Activated CD4-positive, CD25-positive, alpha-beta regulatory T cell treated with anti-CD3 and anti-CD28 coated beads, Interleukin-2, amount 50 U/mL, for 16 hours (primary cell): ENCODE data around the gene TNPO3.
"Not testable (repeated sequence)": the region's sequence is repeated elsewhere in the genome, so short reads cannot be mapped to it uniquely, and the experiment has no call there.

Source experiments
- DNase-seq: peaks from one replicate; pipeline ENCODE4 v3.0.0-alpha.2; 2020; ENCODE audit warnings: low read depth, low spot score

Gene TNPO3

DNA sequence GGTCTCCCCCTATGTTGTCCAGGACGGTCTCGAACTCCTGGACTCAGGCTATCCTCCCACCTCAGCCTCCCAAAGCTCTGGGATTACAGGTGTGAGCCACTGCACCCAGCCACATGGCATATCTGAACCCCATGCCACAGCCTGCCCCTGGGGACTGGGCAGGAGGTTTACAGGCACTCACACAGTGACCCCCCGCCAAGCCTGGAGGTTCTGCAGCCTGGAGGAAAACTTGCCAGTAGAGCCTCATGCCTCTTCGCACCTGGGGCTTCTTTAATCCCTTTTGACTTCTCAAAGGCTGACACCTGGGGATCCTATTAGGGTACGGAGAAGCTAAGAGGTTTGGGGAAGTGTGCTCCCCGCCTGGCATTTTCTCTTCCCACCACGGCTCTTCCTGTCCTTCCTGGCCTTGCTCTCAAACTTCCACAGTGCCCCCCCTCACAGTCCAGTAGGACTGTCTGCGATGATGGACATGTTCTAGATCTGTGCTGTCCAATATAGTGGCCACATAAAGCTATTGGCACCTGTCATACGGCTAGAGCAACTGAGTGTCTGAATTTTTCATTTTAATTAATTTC is 133.0 kb downstream of the TNPO3 start:
- no peak for DNase-seq

DNA sequence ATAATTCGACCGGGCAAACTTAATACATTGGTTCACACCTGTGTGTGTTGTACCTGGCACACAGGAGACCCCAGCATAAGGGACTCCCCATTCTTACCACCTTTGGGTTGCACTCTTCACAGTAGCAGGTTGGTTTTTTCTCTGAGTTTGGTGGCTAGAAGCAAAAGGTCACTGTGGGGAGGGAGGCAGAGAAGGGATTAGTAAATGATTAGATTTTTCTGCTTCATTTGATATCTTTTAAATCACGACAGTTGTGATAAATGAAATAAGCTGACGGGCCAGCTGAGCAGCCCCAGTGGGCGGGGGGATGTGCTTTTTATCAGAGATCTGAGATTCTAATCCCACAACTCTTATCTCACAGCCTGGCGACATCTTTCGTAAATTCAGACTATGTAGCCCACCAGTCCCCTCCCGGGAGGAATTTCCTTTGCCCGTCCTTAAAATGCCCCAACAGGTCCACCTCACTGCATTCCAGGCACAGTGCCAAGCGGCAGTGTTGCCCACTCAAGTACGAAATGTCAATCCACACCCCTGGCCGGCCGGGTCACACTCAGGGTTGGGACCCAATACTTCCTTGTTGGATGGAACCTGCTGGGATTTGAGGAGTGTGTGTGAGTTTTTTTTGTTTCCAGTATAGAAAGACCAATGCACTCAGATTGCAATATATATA is 133.9 kb downstream of the TNPO3 start:
- no peak for DNase-seq

DNA sequence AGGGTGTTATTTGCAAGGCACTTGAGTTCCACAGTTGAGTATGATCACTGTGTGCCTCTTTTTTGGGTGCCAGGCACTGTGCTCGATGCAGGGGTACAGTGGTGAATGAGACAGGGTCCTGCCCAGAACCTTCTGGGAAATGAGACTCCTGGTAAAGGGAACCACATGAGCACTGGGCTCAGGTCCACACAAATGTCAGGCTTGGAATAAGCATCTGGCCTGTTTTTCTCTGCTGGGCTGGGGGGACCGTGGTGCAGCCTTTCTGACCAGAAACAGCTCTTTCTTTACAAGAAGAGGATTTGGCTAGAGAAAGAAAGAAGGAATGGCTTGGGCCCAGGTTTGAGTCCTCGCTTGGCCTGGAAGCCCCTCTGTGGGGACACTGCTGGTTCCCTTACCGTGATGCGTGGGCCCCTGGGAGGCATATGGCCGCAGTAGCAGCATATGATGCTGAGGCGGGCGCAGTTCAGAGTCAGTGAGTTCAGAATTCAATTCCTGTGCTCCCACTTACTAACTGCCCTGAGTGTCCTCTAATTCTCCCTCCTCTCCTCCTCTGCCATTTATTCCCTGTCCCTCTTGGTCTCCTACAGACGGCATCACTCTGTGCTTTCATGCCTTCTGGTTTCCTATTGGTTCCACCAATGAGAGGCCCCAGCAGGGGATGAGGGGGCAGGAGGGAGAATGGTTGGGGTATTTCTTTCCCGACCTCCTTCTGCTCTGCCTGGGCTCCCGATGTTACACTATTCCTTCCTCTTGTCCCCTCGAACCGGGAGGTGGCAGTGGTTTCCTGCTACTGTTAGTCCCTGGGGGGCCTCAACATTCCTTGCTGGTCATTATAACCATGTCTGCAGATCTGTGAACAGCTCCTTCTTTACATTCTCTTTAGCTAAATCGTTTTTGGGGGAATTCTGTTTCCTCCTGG is 134.8 kb downstream of the TNPO3 start:
- no peak for DNase-seq

DNA sequence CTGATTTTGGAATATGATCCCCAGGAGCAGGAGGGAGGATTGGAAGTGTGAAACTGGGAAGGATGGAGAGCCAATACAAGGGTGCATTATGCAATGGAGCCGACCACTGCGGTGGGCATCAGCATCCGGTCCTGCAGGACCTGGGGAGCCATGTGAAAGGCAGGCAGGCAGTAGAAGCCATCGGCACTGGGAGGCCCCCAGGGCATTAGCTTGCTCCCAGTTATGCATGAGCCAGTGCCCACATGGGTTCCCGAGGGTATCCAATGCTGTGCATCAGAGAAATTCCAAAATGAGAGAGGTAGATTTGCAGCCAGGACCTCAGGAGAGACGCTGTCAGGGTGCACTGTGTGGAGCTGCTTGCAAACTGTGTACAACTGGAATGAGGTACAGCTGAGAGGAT is 135.7 kb downstream of the TNPO3 start:
- DNase-seq = no peak

DNA sequence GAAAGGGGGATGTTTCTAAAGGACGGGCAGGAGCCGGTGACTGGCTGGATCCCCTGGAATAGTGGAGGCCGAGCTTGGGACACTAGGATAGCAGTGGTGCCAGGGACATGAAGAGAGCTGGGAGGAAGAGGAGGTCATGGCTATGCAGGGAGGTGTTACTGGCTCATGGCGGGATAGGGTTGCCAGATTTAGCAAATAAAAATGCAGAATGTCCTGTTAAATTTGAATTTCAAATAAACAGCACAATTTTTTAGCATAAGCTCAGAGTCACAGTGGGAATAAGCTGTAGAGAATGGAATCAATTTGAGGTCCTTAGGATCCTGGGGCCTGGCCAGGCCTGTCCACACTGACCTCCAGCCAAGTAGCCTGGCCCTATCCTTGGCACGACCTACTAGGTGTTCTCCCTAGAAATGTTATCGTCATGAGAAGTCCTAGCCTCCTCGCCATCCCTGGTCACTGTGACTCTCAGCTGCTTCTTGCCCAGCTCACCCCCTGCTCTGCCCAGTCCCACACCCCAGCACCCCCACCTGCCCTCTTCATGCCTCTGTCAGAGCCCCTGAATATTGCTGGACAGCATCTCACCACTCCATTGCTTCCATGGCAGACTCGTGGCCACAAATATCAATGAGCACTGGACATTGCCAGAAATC is 136.8 kb downstream of the TNPO3 start:
- no peak for DNase-seq

DNA sequence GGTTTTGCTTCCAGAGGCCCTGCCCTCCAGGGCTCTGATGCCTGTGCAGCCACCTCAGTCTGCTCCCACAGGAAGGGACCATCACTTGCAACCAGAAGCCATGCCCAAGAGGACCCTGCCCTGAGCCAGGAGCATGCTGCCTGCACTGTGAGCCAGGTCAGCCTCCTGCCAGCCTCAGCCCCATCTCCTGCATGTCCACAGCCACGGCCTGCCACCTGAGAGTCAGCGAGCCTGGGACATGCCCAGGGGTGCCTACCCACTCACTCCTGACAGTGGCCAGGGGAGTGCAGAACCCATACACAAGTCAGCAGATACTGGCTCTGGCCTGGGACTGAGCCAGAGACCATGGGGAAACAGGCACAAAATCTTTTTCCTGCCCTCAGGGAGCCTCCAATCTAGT is 137.8 kb downstream of the TNPO3 start:
- no peak for DNase-seq

DNA sequence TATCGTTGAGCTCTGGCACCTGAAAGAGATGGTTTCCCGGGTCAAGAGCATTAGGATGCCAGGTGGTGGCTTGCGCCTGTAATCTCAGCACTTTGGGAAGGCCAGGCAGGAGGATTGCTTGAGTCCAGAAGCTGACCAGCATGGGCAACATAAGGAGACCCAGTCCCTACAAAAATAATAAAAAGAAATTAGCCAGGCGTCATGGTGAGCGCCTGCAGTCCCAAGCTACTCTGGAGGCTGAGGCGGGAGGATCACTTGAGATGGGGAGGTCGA is 138.3 kb downstream of the TNPO3 start:
- no peak for DNase-seq

DNA sequence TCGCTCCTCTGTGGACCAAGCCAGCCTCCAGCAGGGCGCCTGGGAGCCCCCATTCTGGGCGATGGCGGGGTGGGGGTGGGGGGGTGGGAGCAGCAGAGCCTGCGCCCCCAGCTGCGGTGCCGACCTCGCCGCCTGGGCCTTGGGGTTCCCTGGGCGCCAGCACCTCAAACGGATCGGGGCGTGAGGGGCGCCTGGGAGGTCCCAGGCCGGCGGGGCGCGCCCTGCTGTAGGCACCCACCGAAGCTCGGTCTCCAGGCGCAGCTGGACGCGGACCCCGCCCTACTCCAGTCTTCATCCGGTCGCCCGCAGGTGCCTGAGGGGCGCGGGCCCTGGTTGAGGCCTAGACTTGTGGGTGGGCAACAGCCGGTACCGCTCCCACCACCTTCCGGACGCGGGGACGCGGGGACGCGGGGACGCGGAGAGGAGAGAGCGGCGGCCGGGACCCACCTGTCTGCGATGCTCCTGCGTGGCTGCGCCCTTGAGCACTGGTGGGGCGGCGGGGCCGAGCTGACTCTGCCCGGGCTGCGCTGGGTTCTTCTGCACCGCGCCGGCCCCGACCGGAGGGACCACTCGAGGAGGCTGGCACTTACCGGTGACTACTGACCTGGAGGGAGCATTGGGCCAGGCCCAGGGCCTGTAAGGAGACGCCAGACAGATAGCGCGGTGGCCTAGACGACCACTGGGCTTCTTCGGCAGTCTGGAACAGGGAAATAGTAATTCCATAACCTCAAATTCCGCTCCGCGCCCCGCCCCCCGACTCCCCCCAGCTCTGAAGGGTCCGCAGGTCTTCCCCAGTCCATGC is 138.9 kb downstream of the TNPO3 start:
- DNase-seq = no peak

DNA sequence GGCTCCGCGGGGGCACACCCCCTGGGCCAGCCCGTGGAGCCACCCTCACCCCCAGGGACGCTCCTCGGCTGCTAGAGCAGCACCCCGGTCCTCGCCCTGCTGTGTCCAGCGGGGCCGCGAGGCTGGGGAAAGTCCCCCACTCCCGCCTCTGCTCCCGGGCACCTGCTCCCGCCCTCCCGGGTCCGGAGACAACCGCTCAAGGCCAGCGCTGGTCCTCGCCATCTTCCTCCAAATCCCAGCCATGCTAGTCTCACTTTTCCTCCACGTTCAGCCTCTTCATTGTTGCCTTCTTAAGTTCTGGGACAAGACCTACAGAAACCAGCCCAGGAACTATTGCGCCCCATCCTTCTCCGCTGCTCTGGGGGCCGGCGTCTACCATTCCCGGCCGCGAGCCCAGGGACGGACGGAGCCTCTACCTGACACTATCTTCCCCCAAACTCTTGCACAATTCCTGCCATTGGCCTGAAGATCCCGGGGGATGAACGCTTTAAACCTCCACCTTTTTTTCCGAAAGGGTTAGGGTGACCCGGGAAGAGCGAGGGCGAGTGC is 139.6 kb downstream of the TNPO3 start:
- no peak for DNase-seq

DNA sequence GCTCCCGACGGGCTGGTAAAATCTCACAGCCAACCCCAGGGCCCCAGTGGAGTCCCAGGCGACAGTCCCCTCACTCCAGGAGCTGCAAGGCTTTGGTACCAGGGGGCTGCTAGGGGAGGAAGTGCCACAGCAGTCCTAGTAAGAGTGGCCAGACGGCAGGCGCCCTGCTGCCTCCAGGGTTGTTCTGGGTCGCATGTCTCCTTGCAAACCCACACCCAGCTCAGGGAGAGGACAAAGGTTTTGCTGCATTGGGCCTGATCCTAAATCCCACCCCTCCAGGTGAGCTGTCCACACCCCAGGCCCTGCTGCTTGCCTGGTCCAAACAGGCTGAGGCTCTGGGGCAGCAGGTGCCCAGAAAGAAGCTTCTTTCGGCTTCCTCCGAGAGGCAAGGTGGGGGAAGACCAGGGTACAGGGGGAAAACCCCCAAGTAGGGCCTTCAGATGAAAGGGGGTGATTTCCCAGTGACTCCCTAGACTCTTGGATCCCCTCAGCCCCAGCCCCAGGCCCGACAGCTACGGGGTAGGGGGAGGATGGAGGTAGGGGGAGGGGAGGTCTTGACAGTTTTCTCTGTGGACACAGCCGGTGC is 140.3 kb downstream of the TNPO3 start:
- DNase-seq = no peak

DNA sequence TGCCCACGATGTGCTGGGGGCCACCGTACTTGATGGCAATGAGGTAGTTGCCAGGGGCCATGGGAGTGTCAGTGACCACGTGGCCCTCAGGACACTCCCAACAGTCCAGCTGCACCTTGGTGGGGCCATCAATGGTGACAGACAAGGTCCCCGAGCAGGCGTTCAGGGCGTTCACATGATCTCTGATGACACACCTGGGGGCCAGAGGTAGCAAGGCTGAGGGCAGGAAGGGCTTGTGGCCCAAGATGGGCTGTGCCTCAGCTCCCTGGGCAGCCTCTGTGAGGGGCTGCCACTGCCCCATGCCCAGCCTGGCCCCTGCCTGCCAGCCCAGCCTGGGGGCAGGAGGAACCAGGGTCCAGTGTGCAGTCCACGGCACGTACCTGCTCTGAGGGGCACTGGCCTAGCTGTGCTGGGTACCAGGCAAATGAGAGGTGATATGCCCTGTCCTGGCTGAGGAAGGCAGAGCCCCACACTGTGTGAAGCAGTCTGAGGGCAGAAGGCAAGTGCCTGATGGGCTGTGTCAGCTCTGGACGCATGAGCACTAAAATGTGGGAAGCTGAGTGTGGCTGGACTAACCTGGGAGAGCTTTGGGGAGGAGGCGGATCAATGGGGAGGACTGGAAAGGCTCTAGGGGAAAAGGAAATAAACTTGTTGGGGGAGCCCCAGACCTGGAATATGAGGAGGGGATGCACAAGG is 140.9 kb downstream of the TNPO3 start:
- no peak for DNase-seq

DNA sequence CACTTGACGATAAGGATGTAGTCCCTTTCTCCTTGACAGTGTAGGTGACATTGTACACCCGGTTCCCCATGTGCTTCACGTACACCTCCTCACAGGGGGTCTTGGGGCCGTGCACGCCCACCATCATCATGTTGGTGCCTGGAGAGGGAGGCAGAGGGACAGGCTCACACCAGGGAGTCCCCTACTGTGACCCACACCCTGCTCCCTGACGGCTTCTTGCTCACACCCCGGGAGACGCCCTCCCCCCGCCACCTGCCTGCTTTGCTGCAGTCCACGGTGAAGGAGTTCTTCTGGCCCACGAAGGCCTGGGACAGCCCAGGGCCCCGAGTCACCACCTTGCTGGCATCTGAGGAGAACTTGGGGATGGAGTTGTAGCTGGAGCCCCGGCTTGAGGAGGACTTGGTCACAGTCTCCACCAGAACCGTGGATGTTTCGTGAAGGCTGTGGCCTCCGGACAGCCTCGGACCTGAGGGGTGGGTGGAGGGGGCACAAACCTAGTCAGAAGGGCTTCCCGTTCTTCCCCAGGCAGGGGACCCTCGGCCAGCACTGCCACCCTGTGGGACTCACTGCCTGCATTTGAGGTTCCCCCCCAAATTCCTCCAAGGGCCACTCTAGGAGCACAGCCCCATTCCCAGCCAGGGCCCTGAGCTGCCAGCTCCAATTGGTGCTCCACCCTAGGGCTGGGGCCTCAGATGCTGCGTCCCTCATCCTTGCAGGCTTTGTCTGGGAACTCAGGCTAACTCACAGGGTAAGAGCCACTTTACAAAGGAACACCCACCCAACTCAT is 142.0 kb downstream of the TNPO3 start:
- DNase-seq = not testable (repeated sequence)

DNA sequence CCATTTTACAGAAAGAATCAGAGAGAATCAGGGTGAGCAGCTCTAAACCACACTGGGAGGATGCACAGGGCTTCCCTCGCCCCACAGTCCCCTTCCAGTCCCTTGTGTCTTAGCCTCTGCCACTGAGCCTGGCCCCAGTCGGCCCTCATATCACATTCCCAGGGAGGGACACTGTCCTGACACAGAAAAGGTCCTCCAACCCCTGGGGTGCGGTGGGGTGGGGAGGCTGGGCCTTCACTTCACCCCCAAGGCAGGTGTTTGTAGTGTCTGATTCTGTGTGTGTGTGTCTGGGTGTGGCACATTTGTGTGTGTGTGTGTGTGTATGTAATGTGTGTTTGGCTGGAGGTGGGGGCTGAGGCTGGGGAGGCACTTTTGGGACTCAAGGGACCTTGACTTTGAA is 142.6 kb downstream of the TNPO3 start:
- DNase-seq = no peak

DNA sequence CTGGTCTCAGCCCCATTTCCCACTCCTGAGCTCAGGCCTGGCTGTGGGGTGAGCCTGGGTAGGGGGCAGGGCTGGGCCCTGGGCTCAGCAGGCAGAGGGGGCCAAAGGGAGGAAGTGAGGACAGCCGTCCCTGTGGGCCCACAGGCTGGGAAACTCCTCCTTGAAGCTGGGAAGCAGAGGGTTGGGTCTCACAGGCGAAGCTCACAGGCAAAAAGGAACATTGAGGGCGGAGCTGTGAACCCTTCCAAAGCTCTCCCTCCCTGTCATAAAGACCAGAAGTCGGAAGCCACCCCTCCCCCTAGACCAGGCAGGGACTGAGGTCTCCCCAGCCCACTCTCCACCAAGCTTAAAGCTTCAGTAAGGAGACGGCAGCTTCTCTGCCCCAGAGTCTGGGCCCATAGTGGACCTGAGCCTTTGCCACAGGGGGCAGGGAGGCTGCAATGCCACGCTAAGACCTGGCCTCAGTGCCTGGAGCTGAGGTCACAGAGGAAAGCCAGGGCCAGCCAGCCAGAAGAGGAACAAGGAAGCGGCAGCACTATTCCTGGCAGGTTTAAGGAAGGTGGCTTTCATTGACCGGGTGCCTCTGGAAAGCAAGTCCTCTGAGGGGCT is 143.4 kb downstream of the TNPO3 start:
- no peak for DNase-seq

DNA sequence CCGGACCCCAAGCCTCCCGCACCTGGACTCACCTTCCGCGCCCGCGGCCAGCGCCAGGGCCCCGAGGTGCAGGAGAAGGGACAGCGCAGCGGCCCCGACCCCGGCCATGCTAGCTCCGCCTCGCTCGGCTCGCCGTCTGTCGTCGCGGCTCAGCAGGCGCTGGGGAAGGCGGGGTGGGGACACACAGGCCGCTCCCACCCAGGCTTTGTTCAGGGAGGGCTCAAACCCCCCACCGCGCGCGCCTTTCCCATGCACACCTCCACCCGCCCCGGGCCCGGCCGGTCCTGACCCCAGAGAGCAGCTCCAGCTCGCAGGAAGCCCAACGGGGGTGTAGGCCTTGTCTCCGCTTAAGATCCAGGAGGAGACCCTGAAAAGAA is 144.4 kb downstream of the TNPO3 start, which contains the start of gene KCP:
TSS of gene KCP (minus strand) at position 141 of the 377 bp plus-strand sequence. CDS start at position 108, 33 bp downstream.
- DNase-seq = no peak

DNA sequence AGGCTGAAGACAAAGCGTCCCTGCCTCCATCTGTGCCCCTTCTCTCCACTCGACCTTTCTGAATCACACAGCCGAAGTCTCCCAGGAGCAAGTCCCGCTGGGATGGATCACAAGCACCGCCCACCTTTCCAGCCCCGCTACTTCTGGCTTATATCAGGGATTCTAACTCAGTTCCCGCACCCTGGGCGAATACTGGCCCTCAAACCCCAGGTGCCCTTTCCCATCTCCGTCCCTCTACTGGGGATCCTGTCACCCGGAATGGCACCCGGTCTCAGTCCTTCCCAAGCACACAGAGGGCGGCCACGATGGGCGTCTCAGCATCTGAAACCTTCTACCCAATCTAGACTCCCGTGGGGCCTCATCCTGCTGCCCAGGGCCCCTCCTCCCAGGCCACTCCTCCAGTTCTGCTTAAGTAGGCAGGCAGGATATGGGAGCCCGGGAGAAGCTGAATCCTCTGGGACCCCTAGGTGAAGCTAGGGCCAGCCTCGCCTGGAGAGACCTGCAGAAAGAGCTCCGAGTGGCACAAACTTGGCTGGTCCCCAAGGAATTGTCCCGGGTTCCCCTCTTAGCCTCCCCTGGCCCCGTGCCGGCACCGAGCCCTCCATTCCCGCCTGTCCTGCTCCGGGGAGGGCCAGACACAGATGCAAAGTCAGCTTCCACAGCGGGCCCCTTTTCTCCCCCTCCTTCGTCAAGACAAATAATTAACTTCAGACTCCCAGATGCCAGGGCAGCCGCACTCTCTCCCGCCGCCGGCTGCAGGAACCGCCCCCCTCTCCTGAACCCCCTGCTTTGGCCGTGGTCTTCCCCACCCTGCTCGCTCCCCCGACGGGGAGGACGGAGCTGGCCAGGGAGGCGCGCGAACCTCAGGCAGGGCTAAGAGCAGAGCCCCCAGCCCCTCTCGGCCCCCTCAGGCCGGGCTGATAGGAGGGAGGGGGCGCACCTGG is 145.0 kb downstream of the TNPO3 start:
- DNase-seq = no peak

DNA sequence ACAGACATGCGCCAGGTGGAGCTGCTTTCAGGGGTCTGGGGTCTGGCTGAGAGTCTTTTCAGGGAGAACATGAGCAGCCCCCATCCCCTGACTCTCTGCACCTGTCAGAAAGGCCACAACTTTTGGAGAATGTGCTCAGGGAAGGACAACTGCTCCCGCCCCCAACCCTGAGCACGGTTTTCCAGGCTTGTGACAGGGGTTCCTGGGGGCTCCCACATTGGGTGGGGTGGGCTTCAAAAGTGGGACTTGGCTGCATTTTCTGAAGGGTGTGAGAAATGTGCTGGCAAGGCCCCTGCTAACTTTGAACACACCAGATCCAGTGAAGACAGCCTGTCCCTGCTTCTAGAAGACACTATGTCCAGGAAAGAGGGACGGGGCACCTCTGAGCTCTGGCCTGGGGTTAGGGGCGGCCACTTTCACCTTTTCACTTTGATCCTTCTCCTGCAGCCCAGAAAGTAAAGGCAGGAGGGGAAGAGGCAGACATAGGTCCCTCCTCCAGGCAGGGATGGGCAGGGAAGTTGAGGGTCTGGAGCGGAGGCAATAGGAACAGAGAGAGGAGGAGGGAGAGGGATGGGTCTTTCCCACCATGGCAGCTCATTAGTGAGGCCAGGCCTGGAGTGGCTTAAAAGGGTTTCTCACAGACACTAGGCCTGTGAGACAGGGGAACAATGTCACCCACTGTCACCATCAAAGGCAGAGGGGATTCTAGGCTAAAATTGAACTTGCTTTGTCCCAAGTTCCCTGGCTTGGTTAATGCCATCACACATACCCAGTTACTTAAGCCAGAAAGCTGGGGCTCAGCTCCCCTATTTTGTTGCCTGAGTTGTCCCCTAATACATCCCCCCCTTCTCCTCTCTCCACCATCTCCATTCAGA is 145.9 kb downstream of the TNPO3 start:
- no peak for DNase-seq
